PC-9 (cell line): ENCODE measurements around the gene CHSY1.
"Not testable (repeated sequence)": the region's sequence is repeated elsewhere in the genome, so short reads cannot be mapped to it uniquely, and the experiment has no call there.

Experiments used
- EZH2 ChIP-seq: fragments of 200-600 bp; sonication (generic); IDR thresholded peaks from 2 replicates; pipeline ENCODE4 v1.8.0; 2017; ENCODE audit warnings: antibody characterized with exemption, low read depth
- TF ChIP-seq, protein P1 (sequence below): fragments of 200-600 bp; sonication (generic); conservative IDR thresholded peaks from 2 replicates; pipeline ENCODE4 v1.6.1; 2017; ENCODE audit warnings: mixed run types, antibody characterized with exemption, mild to moderate bottlenecking, moderate library complexity

- TF ChIP-seq, protein P1, sequence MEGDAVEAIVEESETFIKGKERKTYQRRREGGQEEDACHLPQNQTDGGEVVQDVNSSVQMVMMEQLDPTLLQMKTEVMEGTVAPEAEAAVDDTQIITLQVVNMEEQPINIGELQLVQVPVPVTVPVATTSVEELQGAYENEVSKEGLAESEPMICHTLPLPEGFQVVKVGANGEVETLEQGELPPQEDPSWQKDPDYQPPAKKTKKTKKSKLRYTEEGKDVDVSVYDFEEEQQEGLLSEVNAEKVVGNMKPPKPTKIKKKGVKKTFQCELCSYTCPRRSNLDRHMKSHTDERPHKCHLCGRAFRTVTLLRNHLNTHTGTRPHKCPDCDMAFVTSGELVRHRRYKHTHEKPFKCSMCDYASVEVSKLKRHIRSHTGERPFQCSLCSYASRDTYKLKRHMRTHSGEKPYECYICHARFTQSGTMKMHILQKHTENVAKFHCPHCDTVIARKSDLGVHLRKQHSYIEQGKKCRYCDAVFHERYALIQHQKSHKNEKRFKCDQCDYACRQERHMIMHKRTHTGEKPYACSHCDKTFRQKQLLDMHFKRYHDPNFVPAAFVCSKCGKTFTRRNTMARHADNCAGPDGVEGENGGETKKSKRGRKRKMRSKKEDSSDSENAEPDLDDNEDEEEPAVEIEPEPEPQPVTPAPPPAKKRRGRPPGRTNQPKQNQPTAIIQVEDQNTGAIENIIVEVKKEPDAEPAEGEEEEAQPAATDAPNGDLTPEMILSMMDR, result not testable (repeated sequence)
- TF ChIP-seq EZH2, result not testable (repeated sequence)
Observed at GRCh38 chr15:101214435-101215097, 37.3 kb downstream of the CHSY1 start.
